Measurements from ENCODE around the gene TK1. TPM values are rescaled to one million over a fixed set of nuclear protein-coding genes. Genes with fewer than 3 reads are reported as not detected.

Gene TK1
- total RNA-seq, 1 experiment from 2014 or later, result 40.1 TPM

- DNase-seq (ENCODE audit: extremely low read depth, low read depth), result no peak
Measured at GRCh38 chr17:78135858-78136500, 50.9 kb downstream of the TK1 start.

GRCh38 chr17:78134899-78135385, 51.9 kb downstream of the TK1 start:
- no peak for DNase-seq (ENCODE audit: extremely low read depth, low read depth)

GRCh38 chr17:78133971-78134898, 52.6 kb downstream of the TK1 start:
- DNase-seq (ENCODE audit: extremely low read depth, low read depth), result peak; percentile 58

GRCh38 chr17:78133179-78133951, 53.5 kb downstream of the TK1 start:
- DNase-seq (ENCODE audit: extremely low read depth, low read depth), result no peak

GRCh38 chr17:78132767-78133178, 54.1 kb downstream of the TK1 start:
- DNase-seq (ENCODE audit: extremely low read depth, low read depth), result no peak

DNA sequence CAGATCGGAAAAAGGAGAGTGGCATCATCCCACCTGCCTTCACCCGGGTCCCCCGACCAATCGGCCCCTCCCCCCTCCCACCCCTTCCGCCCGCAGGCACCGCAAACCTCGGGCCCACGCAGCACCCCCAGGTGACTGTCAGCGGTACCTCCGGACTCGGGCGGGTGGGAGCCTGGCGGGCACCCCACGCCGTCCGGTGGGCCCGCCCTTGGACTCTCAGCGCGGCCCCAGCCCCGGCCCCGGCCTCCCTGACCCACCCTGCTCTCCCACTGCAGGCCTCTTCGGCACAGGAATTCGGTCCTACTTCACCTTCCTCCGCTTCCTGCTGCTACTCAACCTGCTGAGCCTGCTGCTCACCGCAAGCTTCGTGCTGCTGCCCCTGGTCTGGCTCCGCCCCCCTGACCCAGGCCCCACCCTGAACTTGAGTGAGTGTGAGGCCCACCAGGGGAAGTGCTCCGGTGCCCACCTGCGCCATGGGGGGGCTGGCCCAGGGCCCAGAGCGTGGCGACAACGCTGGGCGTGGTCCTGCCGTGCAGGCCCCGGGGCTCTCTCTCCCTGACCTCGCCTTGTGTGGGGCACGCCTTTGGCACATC, 54.7 kb downstream of the TK1 start:
- no peak for DNase-seq (ENCODE audit: extremely low read depth, low read depth)

DNA sequence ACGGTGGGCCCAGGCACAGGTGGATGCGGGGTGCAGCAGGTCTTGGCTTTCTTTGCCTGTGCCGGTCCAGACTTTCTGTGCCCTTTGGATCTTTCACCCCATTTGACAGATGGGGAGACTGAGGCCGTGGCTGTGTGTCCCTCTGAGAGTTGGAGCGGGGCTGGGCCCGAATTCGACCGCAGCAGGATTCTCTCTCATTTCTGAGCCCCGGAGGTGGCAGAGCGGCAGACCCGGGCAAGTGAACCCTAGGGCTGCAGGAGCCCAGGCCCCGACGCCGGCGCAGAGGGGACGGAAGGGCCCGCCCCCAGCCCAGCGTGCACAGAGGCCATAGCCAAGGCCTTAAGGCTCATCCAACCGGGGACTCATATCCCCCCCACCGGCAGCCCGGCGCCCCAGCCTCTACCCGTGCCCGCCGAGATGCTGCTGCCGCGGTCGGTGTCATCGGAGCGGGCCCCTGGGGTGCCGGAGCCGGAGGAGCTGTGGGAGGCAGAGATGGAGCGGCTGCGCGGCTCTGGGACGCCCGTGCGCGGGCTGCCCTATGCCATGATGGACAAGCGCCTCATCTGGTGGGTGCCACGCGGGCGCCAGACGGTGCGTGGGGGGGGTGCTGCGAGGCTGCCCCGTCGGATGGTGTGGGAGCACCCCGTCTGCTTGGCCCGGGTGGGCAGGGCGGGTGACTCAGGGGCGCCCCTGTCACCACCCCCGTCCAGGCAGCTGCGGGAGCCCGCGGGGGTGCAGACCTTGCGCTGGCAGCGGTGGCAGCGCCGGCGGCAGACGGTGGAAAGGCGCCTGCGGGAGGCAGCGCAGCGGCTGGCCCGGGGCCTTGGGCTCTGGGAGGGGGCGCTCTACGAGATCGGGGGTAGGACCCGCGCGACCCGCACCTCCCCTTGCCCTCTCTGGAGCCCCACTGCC, 55.4 kb downstream of the TK1 start:
- DNase-seq (ENCODE audit: extremely low read depth, low read depth), result no peak

DNA sequence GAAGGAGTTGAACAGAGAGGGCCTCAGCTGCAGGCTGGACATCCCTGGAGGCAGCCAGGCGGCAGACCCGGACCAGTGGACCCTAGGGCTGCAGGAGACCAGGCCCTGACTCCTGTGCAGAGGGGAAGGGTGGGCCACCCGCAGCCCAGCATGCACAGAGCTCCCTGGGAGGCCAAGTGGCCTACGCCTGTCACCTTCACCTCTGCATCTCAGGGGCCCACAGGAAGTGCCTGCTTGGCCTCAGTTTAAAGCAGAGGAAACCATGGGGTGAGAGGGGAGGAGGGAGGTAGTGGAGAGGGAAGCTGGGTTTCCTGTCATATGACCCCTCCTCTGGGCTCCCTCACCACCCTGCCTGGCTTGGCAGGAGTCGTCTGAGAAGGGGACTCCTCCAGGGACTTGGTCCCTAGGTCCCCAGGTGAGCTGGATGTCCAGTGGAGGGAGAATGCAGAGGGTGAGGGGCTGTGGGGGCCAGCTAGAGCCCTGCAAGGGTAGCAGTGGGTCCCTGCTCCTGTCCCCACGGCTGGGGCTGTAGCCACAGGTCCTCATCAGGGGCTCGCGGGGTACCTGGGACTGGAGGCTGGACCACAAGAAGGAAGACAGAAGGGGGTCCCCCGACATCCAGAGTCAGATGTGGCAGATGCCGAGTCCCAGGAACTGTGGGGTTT, 56.3 kb downstream of the TK1 start, which contains the start of gene TMC8:
Gene TMC8, plus strand, starts transcription at position 335 of the 665 bp plus-strand sequence. CDS start 818 bp downstream, outside the sequence.
- no peak for DNase-seq (ENCODE audit: extremely low read depth, low read depth)

DNA sequence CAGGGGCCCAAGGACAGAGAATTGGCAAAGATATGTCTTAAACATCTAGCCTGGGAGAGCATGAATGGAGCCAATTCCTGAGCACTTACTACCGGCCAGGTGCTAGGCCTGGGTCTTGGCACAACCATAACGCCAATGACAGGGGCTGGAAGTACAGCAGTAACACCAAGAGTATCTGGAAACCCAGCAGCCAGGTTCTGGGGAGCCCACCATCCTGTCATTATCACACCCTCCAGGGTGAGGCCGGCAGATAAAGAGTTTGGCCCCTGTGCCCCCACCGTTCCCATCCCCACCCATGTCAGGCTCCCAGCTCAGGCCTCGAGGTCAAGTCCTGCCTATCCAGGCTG, 56.8 kb downstream of the TK1 start:
- DNase-seq (ENCODE audit: extremely low read depth, low read depth), result no peak

GRCh38 chr17:78129351-78130089, 57.3 kb downstream of the TK1 start:
- DNase-seq (ENCODE audit: extremely low read depth, low read depth), result no peak

GRCh38 chr17:78128551-78129350, 58.1 kb downstream of the TK1 start, which contains the start of gene TMC6:
TMC6 (minus strand) TSS chr17:78128755; CDS start chr17:78126832, 1,923 bp downstream.
- DNase-seq (ENCODE audit: extremely low read depth, low read depth), result peak; percentile 22

GRCh38 chr17:78127888-78128550, 58.8 kb downstream of the TK1 start:
- DNase-seq (ENCODE audit: extremely low read depth, low read depth), result no peak

- DNase-seq (ENCODE audit: extremely low read depth, low read depth), result no peak
Measured at GRCh38 chr17:78127239-78127887, 59.5 kb downstream of the TK1 start.

GRCh38 chr17:78126895-78127238, 60.0 kb downstream of the TK1 start:
- no peak for DNase-seq (ENCODE audit: extremely low read depth, low read depth)

DNA sequence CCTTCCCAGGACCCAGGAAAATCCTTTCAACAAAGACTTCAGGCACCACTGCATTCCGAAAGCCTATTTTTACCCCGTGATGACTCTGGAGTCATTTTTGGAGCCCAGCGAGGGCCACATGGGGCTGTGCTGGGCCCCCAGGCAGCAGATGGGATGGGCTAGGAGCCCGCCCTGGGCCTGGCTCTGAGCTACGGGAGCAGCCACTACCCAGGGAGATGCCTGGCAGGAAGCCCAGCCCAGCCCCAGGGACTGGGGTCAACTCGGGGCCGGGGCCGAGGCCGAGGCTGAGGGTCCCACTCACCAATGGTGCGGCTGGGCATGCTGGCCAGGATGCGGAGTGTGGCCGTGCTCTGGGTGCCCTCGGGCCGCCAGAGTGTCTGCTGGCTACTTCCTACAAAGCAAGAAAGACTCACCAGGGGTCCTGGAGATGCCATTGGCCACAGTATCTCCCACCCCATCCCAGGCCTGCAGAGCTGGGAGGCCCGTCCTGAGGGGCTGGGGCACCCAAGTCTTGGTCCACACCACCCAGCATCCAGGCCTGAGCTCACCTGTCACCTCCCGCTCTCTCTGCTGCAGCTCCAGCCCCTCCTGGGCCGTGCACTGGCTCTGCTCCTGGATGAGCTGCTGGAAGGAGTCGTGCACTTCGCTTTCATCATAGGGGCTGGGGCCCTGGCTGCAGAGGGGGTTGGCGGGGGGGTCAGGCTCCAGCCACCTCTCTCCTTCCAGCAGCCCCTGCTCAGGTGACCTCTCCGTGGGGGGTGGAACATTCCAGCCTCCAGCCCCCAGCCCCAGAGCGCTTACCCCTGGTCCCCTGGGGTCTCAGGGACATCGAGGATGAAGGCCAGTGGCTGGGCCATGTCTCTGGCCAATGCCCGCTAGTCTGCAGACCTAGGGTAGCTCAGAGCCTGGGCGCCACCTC, 60.6 kb downstream of the TK1 start:
- DNase-seq (ENCODE audit: extremely low read depth, low read depth), result no peak

Data from NCI-H460 (cell line).